GM19099 (cell line): ENCODE measurements around the gene OR10H4.

Experiments used
- POLR2A ChIP-seq: IDR thresholded peaks from 3 replicates; pipeline ENCODE4 v1.6.1; 2011; ENCODE audit warnings: low read depth; ENCODE audit not compliant: insufficient read length; ENCODE audit errors: extremely low read depth

Gene OR10H4

DNA sequence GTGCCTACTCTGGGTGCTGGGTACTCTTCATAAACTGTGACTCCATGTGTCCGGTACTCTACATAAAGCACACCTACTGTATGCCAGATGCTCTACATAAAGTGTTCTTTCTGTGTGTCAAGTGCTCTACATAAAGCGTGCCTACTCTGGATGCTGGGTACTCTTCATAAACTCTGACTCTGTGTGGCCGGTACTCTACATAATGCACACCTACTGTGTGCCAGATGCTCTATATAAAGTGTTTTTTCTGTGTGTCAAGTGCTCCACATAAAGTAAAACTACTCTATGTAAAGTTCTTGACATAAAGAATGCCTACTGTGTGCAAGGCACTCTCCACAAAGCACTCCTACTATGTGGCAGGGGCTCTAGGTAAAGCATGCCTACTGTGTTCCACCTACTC, 12.6 kb upstream of the OR10H4 start:
- TF ChIP-seq POLR2A, result no peak

DNA sequence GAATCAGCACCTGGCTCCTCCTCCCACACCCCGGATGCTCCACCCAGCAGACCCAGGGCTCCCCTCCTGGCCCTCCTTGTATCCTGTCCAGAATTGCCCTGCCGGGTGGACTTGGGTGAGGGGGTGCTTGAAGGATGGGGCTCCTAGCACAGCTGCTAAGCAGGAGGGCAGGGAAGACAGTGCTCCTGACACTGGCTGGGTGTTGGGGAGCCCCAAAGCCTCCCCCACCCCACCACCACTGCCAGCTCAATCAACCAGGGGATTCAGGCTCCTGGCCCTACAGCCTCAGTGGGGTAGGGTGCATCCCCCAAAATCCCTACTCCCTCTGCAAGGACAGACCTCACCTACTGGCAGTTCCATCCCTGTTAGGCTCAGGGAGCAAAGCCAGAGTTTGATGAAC, 11.9 kb upstream of the OR10H4 start:
- no peak for TF ChIP-seq POLR2A

DNA sequence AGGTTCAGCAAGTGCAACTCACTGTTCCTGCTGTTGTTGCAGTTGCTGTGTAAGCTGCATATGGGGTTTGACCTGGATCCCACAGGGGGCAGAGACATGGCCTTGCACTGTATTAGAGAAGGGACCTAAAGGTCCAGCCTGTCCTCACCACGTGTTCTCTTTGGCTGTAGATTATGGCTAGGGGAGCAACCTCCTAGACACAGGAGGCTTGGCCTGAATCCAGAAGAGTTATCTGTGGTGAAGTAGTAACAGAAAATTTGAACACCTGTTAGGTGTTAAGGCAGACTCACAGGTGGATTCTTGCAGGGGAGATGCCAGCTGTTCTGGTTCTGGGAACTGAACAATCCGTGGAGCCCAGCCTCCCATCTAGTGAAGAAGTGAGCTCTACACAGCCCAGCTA, 11.0 kb upstream of the OR10H4 start:
- no peak for TF ChIP-seq POLR2A

DNA sequence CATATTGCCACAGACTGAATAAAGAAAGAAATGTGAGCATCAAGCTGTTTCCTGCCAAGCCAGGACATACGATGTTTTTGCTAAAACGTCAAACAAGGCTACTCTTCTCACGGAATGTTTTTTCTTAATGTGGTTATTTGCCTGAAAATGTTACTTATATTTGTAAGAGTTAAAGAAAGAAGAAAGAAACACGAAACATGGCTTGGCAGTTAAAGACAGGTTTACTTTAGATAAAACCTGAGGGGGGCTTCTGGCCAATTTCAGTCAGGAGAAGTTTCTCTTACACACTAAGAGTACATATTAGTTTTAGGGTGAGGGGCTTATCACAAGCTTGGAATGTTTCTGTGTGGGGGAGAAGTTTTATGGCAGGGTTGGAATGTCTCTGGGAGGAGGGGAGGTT, 4.4 kb upstream of the OR10H4 start:
- no peak for TF ChIP-seq POLR2A

DNA sequence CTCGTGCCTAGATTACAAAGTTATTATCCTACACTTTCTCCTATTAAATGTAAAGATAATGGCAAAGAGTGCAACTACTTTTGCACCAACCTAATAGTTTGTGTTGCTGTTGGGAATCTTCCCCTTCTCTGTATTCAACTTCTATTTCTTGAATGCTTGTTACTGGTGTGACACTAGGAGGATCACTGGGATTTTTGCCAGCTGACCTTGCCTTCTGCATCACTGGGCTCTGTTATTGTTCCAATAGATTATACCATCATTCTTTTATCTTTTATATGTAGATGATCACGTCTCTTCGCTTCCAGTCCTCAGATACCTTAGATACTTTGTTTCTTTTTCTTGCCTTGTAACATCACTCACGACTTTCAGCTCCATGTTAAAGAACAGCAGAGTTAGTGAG, 3.5 kb upstream of the OR10H4 start:
- no peak for TF ChIP-seq POLR2A

DNA sequence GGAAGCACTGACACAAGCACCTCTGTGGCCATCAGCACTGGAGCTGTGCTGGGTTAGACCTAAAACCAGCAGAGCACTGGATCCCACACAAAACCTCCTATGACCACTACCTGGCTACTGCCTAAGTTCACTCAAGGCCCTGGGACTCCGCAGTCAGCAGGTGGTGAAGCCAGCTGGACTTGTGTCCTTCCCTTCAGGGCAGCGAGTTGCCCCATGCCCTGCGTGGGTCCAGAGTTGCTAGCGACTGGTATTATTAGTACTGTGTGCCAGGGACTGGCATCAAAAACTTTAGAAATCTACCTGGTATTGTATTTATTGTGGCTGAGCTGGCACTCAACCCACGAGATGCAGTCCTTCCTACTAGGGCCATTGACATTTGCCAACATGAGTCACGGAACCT, 6.0 kb downstream of the OR10H4 start:
- no peak for TF ChIP-seq POLR2A

DNA sequence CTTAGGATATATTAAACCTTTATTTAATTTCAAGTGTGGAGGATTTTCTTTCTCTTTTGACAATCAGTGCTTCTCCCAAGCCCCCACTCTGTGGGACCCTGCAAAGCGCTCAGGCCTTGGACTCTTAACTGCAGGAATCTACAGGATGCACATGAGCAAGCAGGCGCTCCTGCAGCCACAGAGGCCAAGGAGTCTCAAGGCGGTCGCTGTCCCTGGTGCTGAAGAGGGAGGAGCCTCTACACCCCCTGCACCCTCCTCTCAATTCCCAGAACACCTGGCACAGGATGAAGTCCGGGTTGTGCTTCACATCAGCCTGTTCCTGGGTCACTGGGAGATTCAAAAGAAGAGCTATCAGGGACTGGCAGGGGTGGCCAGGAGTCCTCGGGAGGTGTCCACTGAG, 13.5 kb downstream of the OR10H4 start:
- TF ChIP-seq POLR2A, result no peak

DNA sequence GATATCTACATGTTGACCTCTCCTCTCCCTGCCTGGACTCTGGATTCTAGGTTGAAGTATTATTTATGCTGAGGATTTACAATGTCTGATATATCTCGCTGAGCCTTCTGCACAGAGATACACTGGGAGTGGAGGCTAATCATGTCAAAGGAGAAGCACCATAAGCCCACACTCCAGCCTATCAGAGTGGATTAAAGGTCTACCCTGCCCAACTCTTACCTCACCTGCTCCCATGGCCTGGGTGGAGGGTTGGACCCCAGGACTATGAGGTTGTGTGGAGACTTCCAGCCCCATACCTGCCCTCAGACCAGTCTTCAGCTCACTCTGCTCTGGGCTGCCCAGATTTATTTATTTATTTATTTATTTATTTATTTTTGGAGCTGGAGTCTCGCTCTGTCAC, 15.4 kb downstream of the OR10H4 start:
- no peak for TF ChIP-seq POLR2A

DNA sequence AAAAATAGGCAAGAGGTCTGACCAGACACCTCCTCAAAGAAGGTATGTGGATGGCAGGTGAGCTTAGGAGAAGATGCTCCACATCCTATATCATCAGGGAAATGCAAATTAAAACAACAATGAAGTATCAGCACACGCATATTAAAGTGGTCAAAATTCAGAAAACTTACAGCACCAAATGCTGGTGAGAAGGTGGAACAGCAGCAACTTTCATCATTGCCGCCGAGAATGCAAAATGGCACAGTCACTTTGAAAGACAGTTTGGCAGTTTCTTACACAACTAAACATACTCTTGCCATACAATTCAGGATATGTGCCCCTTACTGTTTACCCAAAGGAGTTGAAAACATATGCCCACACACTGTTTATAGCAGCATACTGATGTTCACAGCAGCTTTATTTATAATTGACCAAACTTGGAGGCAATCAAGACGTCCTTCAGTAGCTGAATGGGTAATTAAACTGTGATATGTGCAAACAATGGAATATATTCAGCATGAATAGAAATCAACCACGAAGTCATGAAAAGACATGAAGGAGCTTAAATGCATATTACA, 22.5 kb downstream of the OR10H4 start:
- no peak for TF ChIP-seq POLR2A

DNA sequence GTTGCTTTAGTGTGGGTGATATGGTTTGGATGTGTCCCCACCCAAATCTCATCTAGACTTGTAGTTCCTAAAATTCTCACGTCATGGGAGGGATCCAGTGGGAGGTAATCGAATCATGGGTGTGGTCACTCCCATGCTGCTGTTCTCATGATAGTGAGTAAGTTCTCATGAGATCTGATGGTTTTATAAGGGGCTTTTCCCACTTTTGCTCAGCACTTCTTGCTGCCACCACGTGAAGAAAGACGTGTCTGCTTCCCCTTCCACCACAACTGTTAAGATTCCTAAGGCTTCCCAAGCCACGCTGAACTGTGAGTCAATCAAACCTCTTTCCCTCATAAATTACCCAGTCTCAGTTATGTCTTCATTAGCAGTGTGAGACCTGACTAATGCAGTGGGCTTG, 26.0 kb downstream of the OR10H4 start:
- no peak for TF ChIP-seq POLR2A

DNA sequence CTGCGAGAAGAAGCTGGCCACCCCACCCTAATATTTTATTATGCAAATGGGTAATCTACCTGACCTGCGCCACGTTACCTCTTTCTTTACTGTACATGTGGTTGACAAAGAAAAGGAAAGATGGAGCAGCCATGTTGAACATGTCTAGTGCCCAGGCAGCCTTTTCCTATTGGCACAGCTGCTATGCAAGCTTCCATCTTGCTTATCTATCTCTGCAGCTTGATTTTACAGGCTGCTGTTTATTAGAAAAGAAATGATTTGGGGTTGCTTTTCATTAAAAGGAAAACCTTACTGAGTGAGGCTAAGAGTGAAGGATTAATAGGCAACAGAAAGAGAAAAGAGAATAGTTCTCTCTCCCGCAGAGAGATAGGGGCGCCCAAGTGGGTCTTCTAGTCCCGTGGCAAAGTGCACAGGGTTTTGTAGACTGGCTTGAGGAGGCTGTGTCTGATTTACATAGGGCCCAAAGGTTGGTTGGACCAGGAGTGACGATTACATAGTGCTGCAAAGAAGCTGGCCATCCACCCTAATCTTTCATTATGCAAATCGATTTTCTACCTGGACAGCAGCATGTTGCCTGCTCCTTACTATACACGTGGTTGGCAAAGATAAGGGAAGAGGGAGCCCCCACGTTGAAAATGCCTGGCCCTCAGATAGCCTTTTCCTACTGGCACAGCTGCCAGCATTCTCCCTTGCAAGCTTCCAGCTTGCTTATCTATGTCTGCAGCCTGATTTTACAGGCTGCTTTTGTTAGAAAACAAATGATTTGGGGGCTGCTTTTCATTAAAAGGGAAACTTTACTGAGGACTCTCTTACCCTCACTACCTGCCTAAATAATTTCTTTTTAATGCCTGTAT, 28.3 kb downstream of the OR10H4 start:
- no peak for TF ChIP-seq POLR2A

DNA sequence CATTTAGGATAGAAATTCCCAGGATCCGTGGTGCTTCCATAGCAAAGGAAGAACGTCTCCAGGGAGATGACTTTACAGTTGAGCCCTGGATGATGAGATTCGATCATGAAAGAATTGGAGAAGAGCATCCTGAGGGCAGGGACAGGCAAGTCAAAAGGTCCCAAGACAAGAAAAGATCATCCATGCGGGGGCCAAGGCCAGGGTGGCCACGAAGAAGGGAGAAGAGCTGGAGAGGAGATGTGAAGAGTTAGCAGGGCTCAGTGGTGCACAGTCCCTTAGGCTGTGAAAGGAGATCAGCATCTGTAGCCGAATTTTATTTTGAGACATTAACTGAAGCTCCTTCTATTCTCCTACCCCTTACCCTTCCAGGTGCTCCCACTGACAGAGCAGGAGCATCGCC, 28.9 kb downstream of the OR10H4 start:
- TF ChIP-seq POLR2A, result no peak

DNA sequence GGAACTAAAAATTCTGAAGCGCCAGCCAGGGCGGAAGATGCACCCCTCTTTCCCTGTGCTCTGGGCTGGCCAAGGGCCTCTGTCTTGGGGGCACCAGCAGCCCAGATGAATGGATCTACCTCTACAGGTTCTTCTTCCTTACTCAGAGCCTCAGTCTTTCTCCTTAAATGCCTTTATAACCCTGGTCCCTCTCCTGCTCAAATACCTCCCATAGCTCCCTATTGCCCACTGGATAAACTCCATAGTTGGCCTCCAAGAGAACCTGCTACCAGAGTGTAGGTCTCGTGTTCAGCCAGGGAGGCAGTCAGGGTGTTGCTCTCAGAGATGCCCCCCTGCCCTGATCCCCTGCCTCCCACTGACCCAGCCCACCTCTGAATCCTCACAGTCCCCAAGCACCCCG, 30.5 kb downstream of the OR10H4 start:
- no peak for TF ChIP-seq POLR2A

DNA sequence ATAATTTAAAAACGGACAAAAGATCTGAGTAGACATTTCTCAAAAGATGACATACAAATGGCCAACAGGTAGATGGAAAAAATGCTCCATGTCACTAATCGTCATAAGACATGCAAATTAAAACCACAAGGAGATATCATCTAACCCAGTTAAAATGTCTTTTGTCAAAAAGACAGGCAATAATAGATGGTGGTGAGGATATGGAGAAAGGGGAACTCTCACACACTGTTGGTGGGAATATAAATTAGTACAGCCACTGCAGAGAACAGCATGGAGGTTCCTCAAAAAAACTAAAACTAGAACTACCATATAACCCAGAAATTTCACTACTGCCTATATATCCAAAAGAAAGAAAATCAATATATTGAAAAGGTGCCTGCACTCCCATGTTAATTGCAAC, 37.9 kb downstream of the OR10H4 start:
- TF ChIP-seq POLR2A, result no peak

DNA sequence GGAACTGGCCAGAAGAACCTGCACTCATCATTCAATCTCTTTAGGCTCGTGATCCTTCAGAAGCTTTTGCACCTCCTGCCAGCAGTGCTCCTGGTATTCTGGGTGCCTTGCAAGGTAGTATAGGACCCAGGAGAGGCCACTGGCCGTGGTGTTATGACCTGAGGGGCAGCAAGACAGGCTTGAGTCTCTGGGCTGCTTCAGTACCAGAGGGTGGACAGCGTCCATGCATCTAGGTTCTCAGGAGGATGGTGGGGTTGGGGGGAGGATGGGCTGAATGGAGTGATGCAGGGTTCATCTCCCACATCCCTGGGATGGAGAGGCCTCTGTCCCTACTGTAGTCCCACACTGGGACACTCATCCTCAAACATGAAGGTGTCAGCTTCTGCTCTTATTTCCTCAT, 41.1 kb downstream of the OR10H4 start:
- no peak for TF ChIP-seq POLR2A

DNA sequence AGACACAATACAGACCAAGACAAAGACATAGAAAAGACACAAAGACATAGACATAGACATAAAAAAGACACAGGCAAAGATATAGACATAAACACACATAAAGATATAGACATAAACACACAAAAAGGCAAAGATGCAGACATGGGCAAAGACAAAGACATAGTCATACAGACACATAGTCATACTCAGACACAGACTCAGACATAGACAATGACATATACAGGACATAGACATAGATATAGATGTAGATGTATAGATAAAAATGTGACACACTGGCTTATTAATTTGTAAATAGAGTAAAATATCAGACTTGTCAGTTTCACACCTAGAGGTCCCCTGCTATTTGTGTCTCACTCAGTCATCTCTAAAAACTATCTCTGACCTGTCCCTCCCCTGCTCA, 42.8 kb downstream of the OR10H4 start:
- no peak for TF ChIP-seq POLR2A

DNA sequence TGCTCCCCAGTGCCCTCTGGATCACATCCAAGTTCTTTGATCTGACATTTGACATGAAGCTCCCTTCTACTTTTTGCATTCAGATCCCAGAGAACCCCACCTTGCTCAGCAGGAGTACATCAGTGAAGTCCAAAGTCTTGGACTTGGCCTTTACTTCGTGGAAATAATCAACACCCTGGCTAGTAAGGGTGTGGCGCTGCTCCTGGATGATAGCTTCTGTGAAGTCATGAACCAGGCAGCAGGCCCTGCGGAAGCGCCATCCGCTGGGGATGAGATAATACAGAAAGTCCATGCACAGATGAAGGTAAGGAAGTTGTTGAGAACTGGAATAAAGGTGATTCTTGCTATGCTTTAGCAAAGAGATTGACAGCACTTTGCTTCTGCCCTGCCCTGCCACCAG, 43.2 kb downstream of the OR10H4 start:
- no peak for TF ChIP-seq POLR2A
